ACHN (cell line): ENCODE measurements around the gene ACAP3.

Experiments
- DNase-seq: peaks from one replicate; pipeline ENCODE4 v3.0.0-alpha.2; 2015
- in situ Hi-C: cut with HindIII; loops from 2 replicates; pipeline ENCODE4 v1.10.0; 2017; ENCODE audit warnings: low sequenced_read_pairs, low pct_ligation_motif_present, low pct_unique_long_range_greater_than_20kb

ACAP3 gene

DNA sequence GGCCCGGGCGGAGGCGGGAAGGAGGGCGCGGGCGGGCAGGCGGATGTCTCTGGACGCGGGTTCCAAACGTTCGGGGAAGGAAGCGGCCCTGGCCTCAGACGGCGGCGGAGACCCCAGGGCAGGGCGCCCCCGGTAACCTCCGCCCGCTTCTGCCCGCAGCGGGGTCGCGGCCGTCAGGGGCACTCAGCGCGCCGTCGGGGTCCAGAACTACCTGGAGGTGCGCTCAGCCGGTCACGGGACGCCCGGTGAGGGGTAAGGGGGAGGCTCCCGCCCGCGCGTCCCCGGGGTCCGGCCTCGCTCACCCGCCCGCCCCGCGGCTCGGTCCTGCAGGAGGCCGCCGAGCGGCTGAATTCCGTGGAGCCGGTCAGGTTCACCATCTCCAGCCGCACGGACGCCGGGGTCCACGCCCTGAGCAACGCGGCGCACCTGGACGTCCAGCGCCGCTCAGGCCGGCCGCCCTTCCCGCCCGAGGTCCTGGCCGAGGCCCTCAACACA lies 1.1 kb upstream of the ACAP3 start:
- in situ Hi-C loops: no loop called here
- DNase-seq: no peak

DNA sequence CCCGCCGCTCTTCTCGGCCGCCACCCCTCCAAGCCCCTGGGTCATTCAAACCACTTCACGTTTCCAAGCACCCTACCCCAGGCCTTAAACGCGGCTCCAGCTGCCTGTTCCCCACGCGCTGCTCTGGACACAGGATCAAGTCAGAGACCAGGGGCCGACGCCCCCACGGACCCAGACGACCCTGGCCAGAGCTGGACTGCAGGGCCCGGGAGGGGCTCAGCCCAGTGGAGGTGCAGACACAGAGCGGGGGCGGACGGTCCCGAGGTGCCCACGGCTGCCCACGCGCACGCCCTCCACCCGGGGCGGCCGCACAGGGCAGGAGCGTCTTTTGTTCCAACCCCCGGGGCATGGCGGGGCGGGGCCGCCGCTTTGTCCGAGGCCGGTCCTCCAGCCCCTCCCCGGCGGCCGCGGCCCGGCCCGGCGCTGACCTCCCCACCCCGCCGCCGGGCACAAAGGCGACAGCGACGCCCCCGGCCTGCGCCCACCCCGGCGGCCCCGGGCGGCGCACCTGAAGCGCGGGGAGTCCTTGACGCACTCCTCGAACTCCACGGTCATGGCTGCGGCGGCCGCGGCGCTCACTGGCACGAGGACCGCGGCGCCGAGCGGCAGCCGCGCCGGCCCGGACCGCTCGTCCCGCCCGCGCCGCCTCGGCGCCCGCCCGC lies 338 bp downstream of the ACAP3 start:
- in situ Hi-C loops: no loop called here
- peak; percentile 40 for DNase-seq

DNA sequence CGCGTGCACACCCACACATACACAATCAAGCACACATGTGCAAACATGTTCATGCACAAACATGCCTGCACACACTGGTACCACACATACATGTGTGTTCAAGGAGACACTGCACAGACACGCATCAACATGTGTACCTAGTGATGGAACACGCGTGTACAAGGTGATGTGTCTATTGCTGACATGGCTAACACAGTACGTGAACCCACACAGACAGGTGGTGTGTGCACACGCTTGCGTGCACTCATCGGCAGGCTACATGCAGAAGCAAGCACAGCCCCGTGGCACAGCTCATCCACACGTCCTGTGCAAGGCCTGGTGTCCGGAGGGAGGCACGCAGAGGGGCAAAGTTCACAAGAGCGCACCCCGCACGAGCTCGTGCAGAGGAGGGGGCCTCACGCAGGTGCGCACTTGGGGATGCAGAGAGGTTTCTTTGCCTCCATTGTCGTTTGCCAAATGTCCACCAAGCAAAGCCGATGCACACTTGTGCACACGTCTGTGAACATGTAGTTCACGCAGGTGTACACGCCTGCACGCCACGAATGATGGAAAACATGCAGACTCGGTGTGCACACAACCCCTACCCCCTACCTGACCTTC lies 969 bp downstream of the ACAP3 start:
- in situ Hi-C loops: no loop called here
- DNase-seq: no peak

DNA sequence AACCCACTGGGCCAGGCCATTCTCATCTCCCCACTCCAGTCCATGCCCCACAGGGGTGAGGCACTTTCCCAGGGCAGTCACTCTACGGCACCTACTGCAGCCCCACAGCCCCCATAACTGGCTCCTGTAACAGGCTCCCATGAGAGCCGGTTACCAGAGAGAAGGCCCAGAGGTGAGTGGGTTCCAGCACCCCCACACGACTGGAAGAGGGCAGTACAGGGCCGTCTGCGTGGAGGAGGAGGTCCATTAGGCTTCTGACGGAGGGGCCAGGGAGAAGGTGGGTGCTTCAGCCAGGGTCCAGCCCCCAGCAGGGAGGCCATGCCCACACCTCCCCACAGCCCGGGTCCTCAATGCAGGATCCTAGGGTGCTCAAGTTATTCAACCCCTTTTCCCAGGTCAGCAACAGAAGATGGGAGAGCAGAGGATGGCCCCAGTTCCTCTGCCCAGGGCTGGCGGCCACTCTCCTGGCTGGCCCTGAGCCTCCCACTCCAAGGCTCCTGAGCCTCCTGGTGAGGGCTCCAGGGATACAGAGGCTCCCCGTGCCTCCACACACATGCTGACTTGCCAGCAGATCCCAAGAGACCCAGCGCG lies 1.6 kb downstream of the ACAP3 start:
- in situ Hi-C loops: no loop called here
- peak; percentile 16 for DNase-seq

DNA sequence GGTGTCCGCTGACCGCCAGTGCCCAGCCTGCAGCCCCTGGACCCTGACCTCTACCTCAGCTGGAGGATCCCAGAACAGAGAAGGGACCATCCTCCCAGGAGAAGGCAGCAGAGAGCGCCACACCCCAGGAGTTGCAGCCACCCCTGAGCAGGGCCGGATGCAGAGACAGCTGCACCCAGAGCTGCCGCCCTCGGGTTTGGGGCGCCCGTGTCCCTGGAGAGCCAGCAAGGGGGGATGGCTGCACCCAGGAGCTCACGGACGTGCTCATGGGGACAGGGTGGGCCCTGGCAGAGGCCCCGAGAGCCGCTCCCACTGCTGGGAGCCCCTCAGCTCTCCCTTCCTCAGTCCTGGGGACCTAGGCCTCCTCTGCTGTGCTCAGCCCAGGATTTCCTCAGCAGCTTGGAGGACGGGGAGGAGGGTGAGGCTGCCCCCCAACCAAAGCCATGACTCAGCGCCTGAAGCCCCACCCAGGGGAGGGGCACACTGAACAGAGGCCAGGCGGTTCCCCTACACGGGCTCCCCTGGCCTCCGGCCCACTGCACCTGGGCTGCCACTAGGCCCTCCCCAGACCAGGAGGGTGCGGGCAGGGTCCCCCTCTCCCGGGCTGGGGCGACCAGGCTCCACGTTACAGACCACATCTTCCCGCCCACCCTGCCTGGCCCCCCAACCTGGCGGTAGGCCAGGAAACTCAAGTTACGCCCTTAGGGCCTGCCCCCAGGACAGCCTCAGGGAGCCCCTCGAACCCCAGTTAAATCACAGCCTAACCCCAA lies 2.2 kb downstream of the ACAP3 start:
- DNase-seq: peak; percentile 73
- in situ Hi-C loops: no loop called here

DNA sequence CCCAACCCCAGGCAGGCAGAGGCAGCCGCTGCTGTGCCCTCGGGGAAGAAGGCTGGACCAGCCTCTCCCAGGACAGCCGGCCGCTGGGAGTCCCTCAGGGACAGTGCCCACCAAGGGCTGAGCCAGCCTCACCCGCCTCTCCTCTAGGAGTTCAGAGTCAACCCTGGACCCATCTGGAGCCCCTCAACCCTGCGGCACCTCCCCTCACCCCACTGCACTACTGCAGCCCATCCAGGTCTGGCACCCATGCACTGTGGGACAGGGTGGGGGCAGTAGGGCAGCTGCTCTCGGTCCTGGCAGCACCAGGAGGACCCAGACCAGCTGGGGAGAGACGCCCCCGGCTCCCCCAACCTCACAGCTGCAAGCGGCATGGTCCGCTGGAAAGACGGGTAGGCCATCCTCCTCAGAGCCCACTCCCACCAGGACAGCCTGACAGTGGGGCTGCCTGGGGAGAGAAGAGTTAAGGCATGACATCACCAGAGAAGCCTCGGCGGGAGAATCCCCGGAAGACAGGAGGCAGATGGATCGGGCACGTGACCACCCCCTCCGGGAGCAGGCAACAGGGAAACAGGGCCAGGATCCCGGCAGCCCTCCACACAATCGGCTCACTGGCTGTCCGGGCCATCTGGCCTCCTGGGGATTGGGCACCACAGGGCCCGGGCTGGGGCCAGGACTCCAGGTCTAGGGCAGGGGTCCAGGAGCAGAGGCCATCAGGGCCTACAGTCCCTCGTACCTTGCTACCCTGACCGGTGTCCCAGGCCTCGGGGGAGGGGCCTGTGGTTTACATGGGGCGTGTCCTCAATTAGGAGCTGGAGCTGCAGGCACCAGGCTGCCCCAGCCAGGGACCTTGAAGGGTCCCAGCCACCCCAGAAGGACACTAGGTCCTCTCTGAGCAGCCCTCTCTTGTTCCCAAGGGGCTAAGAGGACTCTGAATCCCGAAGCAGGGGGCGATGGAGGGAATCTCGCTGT lies 3.1 kb downstream of the ACAP3 start:
- in situ Hi-C loops: no loop called here
- peak; percentile 66 for DNase-seq

DNA sequence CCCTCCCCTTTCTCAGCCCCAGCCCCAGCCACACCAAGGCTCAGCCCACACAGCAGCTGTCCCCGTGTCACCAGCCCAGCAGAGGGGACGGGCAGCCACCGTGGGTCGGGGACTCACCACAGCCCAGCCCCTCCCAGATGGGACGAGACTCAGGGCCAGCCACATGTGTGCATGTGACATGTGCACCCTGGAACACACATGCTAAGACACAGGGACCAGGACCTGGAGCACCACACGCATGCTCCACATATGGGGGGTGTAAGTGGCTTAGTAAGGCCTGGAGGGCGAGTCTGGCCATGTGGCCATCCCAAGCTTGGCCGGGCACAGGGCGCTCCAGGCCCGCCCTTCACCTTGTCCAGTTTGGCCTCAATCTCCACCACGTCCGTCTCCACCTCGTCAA lies 4.0 kb downstream of the ACAP3 start:
- no peak for DNase-seq
- in situ Hi-C loops: no loop called here

DNA sequence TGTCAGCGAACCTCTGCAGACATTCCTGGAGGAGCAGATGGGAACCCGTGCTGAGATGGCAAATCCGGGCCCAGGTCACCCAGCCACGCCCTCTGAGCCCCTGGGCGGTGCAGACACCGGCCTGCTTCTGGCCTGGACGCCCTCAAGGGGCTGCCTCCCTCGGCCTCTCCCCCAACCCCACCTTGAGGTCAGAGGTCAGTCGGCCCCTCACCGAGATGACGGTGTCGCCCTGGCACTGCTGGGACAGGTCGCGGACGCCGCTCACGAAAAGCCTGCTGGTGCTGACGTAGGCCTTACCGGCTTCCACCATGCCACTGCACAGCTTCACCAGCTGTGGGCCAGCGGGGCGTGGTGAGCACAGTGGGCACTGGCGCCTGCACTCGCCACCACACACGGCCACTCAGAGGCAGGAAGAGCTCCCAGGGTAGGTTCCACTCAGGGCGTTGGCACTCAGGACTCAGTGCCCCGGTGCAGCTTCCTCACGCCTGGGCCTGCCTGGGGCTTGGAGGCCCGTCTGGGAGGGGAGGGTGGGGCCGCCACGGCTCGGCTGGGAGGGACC lies 4.7 kb downstream of the ACAP3 start:
- in situ Hi-C loops: no loop called here
- no peak for DNase-seq

DNA sequence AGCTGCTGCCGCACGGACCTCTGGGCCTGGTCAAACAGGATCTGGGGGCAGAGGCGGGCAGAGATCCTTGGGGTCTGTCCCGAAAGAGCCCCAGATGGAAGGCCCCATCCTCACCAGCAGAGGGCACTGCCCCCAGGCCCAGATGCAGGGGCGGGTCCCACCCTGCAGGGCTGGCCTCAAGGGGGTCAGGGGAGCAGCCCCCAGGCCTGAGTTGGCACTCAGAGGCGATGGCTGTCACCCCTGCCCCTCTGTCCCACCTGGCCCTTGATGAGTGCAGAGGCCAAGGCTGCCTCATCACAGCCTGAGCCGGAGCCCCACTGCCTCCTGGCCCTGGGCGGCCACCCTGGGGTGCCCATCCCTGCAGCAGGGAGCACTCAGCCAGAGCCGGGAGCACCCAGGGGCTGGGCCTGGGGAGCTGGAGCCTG lies 5.7 kb downstream of the ACAP3 start:
- in situ Hi-C loops: no loop called here
- DNase-seq: no peak

DNA sequence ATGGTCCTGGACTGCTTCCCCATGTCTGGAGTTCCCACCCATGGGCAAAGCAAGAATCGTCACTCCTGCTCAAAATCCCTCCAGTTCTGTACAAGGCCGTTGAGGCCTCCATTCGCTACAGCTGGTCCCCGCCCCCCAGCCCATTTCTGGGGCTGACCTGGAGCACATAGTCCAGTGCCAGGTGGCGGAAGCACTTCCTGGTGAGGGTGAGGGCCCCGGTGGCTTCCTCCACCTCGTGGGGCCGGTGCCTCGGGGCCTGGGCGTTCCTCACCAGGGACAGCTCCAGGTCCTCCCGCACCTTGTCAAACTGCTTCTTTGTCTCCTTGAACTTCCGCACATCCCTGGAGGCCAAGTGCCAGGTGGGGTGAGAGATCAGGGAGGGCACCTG lies 7.4 kb downstream of the ACAP3 start:
- in situ Hi-C loops: no loop called here
- no peak for DNase-seq

DNA sequence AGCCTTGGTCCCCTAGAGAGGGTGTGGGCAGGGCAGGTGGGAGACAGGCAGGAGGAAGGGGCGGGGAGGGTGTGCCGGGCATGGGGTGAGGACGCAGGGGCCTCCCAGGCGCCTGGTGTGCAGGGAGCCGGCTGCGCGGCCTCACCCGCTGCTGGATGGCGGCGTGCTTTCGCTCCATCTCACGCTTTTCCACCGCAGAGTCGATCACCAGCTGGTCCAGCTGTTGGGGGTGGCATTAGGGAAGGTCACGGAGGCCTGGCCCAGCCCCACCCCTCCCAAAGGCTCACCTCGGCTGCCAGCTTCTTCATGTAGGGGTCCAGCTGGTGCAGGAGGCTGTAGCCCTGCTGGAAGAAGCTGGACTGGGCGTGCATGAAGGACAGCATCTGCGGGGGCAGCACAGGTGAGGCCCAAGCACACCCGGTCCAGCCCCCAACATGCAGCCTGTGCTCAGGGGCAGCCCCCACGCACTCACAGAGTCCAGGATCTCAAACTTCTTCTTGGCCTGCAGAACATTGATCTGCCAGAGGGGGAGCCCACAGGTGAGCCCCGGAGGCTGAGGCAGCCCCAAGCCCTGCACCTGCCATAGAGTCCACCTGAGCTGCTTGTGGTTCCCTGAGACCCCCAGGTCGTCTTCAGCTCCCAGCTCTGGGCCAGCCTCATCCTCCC lies 7.9 kb downstream of the ACAP3 start:
- in situ Hi-C loops: no loop called here
- DNase-seq: no peak

DNA sequence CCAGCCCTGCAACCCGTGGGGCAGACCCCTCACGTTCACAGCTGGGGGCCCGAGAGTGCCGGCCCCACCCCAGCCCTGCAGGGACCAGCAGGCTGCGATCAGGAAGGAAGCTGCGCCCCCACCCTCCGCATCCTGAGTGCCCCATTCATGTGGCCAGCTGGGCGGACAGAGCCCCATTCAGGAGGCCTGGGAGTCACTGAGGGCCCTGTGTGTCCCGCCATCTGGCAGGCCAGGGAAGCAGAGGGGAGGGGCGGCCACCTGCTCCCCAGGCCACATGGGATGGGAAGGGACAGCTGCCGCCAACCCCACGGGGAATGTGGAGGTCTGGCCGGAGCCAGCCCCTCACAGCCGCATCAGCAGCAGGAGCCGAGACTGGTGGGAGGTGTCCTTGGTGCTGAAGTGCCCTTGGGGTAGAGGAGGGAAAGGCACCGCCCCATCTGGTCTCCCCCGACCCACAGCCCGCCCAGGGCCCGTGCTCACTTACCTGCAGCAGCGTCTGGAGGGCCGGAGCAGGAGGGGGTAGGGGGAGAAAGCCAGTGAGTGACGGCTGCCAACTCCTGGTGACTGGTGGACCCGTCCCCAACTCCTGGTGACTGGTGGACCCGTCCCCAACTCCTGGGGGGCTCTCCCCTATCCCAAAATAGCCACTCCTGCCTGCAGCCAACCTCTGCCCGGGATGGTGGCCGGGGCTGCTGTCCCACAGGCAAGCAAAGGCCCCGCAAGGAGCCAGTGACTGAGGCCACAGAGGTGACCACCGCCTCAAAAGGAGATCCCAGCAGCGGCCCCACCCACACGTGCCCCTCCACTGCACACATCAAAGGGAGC lies 8.7 kb downstream of the ACAP3 start:
- peak; percentile 23 for DNase-seq

DNA sequence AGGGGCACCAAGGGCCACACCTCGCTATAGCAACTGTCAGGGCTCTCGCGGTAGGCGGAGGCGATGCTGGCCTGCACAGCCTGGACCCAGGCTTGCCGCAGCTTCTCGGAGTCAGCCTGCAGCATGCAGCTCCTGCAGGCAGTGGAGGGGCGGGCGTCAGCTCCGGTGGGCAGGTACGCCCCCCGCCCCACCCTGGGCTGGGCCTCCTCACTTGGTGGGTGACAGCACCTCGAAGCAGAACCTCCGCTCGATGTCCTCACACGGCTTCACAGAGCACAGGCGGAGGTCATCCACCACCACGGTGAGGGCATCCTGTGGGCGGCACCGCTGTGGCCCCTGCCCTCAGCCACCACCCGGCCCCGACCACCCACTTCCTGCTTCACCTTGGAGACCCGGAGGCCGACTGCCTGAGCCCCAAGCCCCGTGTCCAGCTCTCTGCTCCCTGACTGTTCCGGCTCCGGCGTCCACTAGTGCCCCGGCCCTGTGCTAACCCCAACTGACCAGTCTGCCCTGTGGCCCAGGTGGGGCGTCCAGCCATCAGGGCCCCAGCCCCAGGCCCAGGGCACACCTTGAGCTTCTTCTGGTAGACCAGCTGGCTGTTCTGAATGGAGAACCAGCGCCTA lies 9.8 kb downstream of the ACAP3 start:
- DNase-seq: no peak
- in situ Hi-C loops: no loop called here

More for the DNA sequence above, 8.7 kb downstream of the ACAP3 start:
- in situ Hi-C loops: no loop called here

DNA sequence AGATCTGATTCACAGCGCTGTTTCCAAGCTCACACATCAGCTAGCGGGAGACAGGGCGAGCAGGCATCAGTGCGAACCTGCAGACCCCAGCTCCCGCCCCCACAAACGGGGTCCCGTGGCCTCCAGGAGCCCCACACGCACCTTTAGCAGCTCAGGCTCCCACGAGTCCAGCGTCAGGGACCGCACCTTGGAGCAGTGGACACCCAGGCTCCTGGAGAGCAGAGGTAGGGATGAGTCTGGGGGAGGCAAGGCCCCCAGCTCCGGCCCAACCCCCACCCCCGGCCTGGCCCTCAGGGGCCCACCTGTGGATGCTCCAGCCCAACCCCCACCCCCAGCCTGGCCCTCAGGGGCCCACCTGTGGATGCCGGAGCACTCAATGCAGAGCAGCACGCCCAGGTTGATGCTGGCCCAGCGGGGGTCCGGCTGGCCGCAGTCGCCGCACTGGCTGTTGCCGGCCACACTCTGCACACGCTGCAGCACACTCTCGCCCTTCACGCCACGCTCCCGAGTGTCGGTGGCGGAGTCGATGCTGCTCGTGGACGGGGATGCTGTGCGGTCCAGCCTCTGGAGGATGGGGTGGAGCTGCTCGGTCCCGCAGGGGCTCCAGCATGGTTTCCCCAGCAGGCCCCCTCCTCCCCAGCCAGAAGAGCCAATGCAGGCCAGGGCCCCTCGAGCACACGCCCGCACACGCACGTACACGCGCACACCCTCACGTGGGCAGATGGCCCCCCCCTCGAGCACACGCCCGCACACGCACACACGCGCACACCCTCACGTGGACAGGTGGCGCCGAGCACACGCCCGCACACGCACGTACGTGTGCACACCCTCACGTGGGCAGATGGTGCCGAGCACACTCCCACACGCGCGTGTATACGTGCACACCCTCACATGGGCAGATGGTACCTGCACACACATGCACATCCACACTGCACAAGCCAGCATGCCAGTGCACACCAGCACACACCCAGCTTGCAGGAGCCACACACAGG lies 11.4 kb downstream of the ACAP3 start:
- in situ Hi-C loops: no loop called here
- DNase-seq: no peak

DNA sequence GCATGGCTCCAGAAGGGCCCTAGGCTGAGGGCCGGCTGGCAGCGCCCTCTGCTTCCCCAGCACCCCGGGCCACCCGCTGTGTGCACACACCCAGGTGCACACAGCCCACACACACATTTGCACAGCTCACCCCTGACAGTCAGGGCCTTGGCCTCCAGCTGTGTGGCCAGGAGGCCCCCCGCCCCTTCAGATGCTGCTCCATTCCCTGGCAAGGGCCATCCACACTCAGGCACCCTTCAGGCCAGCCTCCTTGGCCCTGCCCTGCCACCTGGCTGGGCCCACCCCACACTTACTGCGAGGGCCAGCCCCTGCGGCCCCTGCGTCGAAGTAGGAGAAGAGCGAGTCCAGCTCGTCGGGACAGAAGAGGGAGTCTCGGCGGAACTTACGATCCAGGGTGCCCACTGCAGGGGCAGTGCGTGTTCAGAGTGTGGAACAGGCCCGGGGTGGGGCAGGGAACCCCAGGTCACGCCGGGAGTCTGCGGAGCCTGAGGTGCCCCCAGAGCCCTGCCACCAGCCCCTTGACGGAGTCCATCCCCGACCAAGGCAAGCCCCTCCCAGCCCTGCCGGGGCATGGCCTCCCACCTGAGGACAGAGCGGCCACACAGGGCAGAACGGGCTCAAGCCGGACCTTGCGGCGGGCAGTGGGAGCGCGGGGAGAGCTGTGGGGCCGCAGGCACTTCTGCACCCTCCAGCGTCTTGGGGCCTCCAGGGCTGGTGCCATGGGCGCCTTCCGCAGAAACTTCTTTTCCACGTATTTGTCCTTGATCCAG lies 12.4 kb downstream of the ACAP3 start:
- in situ Hi-C loops: no loop called here
- DNase-seq: no peak
